Measurements from ENCODE around the gene TEX12.

TEX12 gene

GRCh38 chr11:112129656-112130055 is 37.5 kb upstream of the TEX12 start:
- Histone ChIP-seq H3K36me3 (ENCODE audit: control insufficient read depth, low read length) (no peaks in the 10 kb centered on the region), H3K9me2 (replicated peaks; ENCODE audit: control insufficient read depth, low read length) (no peaks in the 10 kb centered on the region), H3K79me2 (ENCODE audit: control insufficient read depth, low read length) (no peaks in the 10 kb centered on the region), H4K20me1 (ENCODE audit: control insufficient read depth, insufficient read depth, low read depth, low read length) (no peaks in the 10 kb centered on the region), H3K27ac (ENCODE audit: low read depth, low read length) (no peak overlapping the region), H3K27me3 (ENCODE audit: control insufficient read depth, low read length) (no peaks in the 10 kb centered on the region), H3K4me1 (ENCODE audit: control insufficient read depth, low read length) (no peaks in the 10 kb centered on the region), H3K4me3 (ENCODE audit: low read length) (no peak overlapping the region), H3K4me2 (ENCODE audit: low read length) (no peak overlapping the region), H3K9me3 (ENCODE audit: control insufficient read depth, insufficient read depth, low read length) (no peaks in the 10 kb centered on the region), H3F3A (ENCODE audit: control insufficient read depth, insufficient read depth) (no peaks in the 10 kb centered on the region)
- TF ChIP-seq CTCF (IDR thresholded peaks at IDR 0.05; ENCODE audit: low read depth, low read length, poor library complexity, severe bottlenecking): no peak
- no peak for TF ChIP-seq EZH2phosphoT487 (IDR thresholded peaks at IDR 0.05; ENCODE audit: borderline replicate concordance, low read length)

GRCh38 chr11:112132737-112133136 is 34.4 kb upstream of the TEX12 start:
- no peaks in the 10 kb centered on the region for H3K36me3 ChIP-seq (ENCODE audit: control insufficient read depth, low read length)
- H4K20me1 ChIP-seq (ENCODE audit: control insufficient read depth, insufficient read depth, low read depth, low read length): no peaks in the 10 kb centered on the region
- H3K9me3 ChIP-seq (ENCODE audit: control insufficient read depth, insufficient read depth, low read length): no peaks in the 10 kb centered on the region
- no peaks in the 10 kb centered on the region for H3K9me2 ChIP-seq (replicated peaks; ENCODE audit: control insufficient read depth, low read length)
- no peak overlapping the region for H3K4me2 ChIP-seq (ENCODE audit: low read length)
- no peaks in the 10 kb centered on the region for H3K27me3 ChIP-seq (ENCODE audit: control insufficient read depth, low read length)
- H3K79me2 ChIP-seq (ENCODE audit: control insufficient read depth, low read length): no peaks in the 10 kb centered on the region
- TF ChIP-seq EZH2phosphoT487 (IDR thresholded peaks at IDR 0.05; ENCODE audit: borderline replicate concordance, low read length): no peak
- TF ChIP-seq CTCF (IDR thresholded peaks at IDR 0.05; ENCODE audit: low read depth, low read length, poor library complexity, severe bottlenecking): no peak
- no peaks in the 10 kb centered on the region for H3F3A ChIP-seq (ENCODE audit: control insufficient read depth, insufficient read depth)
- no peaks in the 10 kb centered on the region for H3K4me1 ChIP-seq (ENCODE audit: control insufficient read depth, low read length)
- H3K27ac ChIP-seq (ENCODE audit: low read depth, low read length): no peak overlapping the region
- no peak overlapping the region for H3K4me3 ChIP-seq (ENCODE audit: low read length)

GRCh38 chr11:112134473-112134872 is 32.7 kb upstream of the TEX12 start:
- H3K27ac ChIP-seq (ENCODE audit: low read depth, low read length): no peak overlapping the region
- no peaks in the 10 kb centered on the region for H3K36me3 ChIP-seq (ENCODE audit: control insufficient read depth, low read length)
- H3F3A ChIP-seq (ENCODE audit: control insufficient read depth, insufficient read depth): no peaks in the 10 kb centered on the region
- no peaks in the 10 kb centered on the region for H3K79me2 ChIP-seq (ENCODE audit: control insufficient read depth, low read length)
- no peak overlapping the region for H3K4me3 ChIP-seq (ENCODE audit: low read length)
- H3K4me2 ChIP-seq (ENCODE audit: low read length): no peak overlapping the region
- no peaks in the 10 kb centered on the region for H3K27me3 ChIP-seq (ENCODE audit: control insufficient read depth, low read length)
- no peaks in the 10 kb centered on the region for H4K20me1 ChIP-seq (ENCODE audit: control insufficient read depth, insufficient read depth, low read depth, low read length)
- TF ChIP-seq CTCF (IDR thresholded peaks at IDR 0.05; ENCODE audit: low read depth, low read length, poor library complexity, severe bottlenecking) (no peak), EZH2phosphoT487 (IDR thresholded peaks at IDR 0.05; ENCODE audit: borderline replicate concordance, low read length) (no peak)
- no peaks in the 10 kb centered on the region for H3K9me2 ChIP-seq (replicated peaks; ENCODE audit: control insufficient read depth, low read length)
- no peaks in the 10 kb centered on the region for H3K9me3 ChIP-seq (ENCODE audit: control insufficient read depth, insufficient read depth, low read length)
- no peaks in the 10 kb centered on the region for H3K4me1 ChIP-seq (ENCODE audit: control insufficient read depth, low read length)

GRCh38 chr11:112143597-112143996 is 23.6 kb upstream of the TEX12 start:
- Histone ChIP-seq H3K9me2 (replicated peaks; ENCODE audit: control insufficient read depth, low read length) (no peaks in the 10 kb centered on the region), H3F3A (ENCODE audit: control insufficient read depth, insufficient read depth) (no peaks in the 10 kb centered on the region), H3K27ac (ENCODE audit: low read depth, low read length) (no peak overlapping the region), H3K4me1 (ENCODE audit: control insufficient read depth, low read length) (no peaks in the 10 kb centered on the region), H3K9me3 (ENCODE audit: control insufficient read depth, insufficient read depth, low read length) (no peaks in the 10 kb centered on the region; the same call in 1 of the 2 replicates), H4K20me1 (ENCODE audit: control insufficient read depth, insufficient read depth, low read depth, low read length) (no peaks in the 10 kb centered on the region), H3K79me2 (ENCODE audit: control insufficient read depth, low read length) (no peaks in the 10 kb centered on the region), H3K4me3 (ENCODE audit: low read length) (no peak overlapping the region), H3K4me2 (ENCODE audit: low read length) (no peak overlapping the region), H3K36me3 (ENCODE audit: control insufficient read depth, low read length) (no peaks in the 10 kb centered on the region), H3K27me3 (ENCODE audit: control insufficient read depth, low read length) (no peaks in the 10 kb centered on the region)
- TF ChIP-seq CTCF (IDR thresholded peaks at IDR 0.05; ENCODE audit: low read depth, low read length, poor library complexity, severe bottlenecking) (no peak), EZH2phosphoT487 (IDR thresholded peaks at IDR 0.05; ENCODE audit: borderline replicate concordance, low read length) (no peak)

Data from DOHH2 (cell line).